Panc1 (cell line): ENCODE data around the gene GPRIN1. TPM values are rescaled to one million over a fixed set of nuclear protein-coding genes. Genes with fewer than 3 reads are reported as not detected.
A peak's percentile ranks its signal among the peaks of the same experiment; 100 is the strongest.

Source experiments
- ATAC-seq: fragments of 200-7000 bp; cut with Tn5 transposase; 2 replicates; pipeline ENCODE4 v1.9.1; 2020; ENCODE audit warnings: mild to moderate bottlenecking, moderate library complexity
- BruUV-seq: library from RNA; stranded (reverse); fragments of 400-500 nt; replicated peaks from 2 replicates; lab custom pipeline; 2021; lab: Mats Ljungman, UMichigan
- CTCF ChIA-PET: fragments of 300-600 bp; sonication (Branson Sonifier 250); formaldehyde crosslinking; loops from one replicate; lab custom pipeline; 2022; ENCODE audit warnings: antibody characterized with exemption; lab: Charles Lee
- POLR2A ChIA-PET: fragments of 300-600 bp; sonication (Branson Sonifier 250); formaldehyde crosslinking; loops from one replicate; lab custom pipeline; 2022; ENCODE audit warnings: antibody characterized with exemption; lab: Charles Lee
- DNase-seq: peaks from one replicate; pipeline ENCODE4 v3.0.0-alpha.2; 2010; ENCODE audit warnings: low read depth, low spot score
- H3K27ac ChIP-seq: 2 replicates; pipeline ENCODE4 v1.5.1; 2011; ENCODE audit warnings: mild to moderate bottlenecking, low read length, inconsistent platforms
- H3K27me3 ChIP-seq: fragments of 200-500 bp; sonication (Bioruptor generic); 2 replicates; pipeline ENCODE4 v1.6.0; 2014; ENCODE audit warnings: low read length, inconsistent platforms; ENCODE audit not compliant: control insufficient read depth, insufficient read depth
- H3K36me3 ChIP-seq: fragments of 200-500 bp; sonication (Bioruptor generic); 2 replicates; pipeline ENCODE4 v1.5.1; 2014; ENCODE audit warnings: inconsistent platforms, mild to moderate bottlenecking, low read length, moderate library complexity; ENCODE audit not compliant: control insufficient read depth, insufficient read depth
- H3K4me1 ChIP-seq: 2 replicates; pipeline ENCODE4 v1.5.1; 2011; ENCODE audit warnings: inconsistent platforms, mild to moderate bottlenecking, low read length, moderate library complexity; ENCODE audit not compliant: control insufficient read depth, insufficient read depth
- H3K4me3 ChIP-seq, 2 experiments: 2 replicates each; pipeline ENCODE4 v1.5.1; 2011 to 2012; ENCODE audit warnings: low read depth in 2 of 2, low read length in 2 of 2, mild to moderate bottlenecking in 2 of 2, inconsistent platforms in 1 of 2, moderate library complexity in 1 of 2
- H3K9me3 ChIP-seq: fragments of 200-500 bp; sonication (Bioruptor generic); 2 replicates; pipeline ENCODE4 v1.5.1; 2014; ENCODE audit warnings: low read depth, mild to moderate bottlenecking, inconsistent platforms, low read length, moderate library complexity; ENCODE audit not compliant: control insufficient read depth, insufficient read depth
- CTCF ChIP-seq: fragments of 450-650 bp; IDR thresholded peaks from 2 replicates; pipeline ENCODE4 v1.5.1; 2017; ENCODE audit warnings: mild to moderate bottlenecking
- POLR2AphosphoS5 ChIP-seq: IDR thresholded peaks from 2 replicates; pipeline ENCODE4 v1.6.1; 2012; ENCODE audit warnings: mild to moderate bottlenecking, low read depth, low read length, moderate library complexity
- REST ChIP-seq, 2 experiments: IDR thresholded peaks; 2 replicates each; pipeline ENCODE4 v1.6.1; 2011 to 2012; ENCODE audit warnings: low read depth in 2 of 2, control low read depth in 1 of 2, low read length in 1 of 2, mild to moderate bottlenecking in 1 of 2, moderate library complexity in 1 of 2; ENCODE audit not compliant: insufficient read depth in 1 of 2
- SIN3A ChIP-seq: IDR thresholded peaks from 2 replicates; pipeline ENCODE4 v1.6.1; 2012; ENCODE audit warnings: low read depth, mild to moderate bottlenecking, low read length, moderate library complexity, borderline replicate concordance; ENCODE audit not compliant: insufficient read depth
- TCF7L2 ChIP-seq: IDR thresholded peaks from 2 replicates; pipeline ENCODE4 v1.6.1; 2011; ENCODE audit warnings: mild to moderate bottlenecking, low read depth, low read length, inconsistent platforms
- in situ Hi-C: cut with HindIII; loops from 2 replicates; pipeline ENCODE4 v1.10.0; 2016; ENCODE audit warnings: low sequenced_read_pairs, low pct_unique_long_range_greater_than_20kb
- intact Hi-C: fragments of 100-400 bp; cut with micrococcal nuclease; formaldehyde crosslinking; loops from one replicate; pipeline ENCODE4 v1.10.0; 2022; ENCODE audit not compliant: unreplicated experiment
- total RNA-seq: library from RNA; stranded (reverse); gene quantifications from one replicate; pipeline ENCODE4 v1.2.1, GENCODE V29; 2021; ENCODE audit not compliant: unreplicated experiment

Gene GPRIN1
- total RNA-seq, 1 experiment from 2014 or later, result 18.9 TPM

GRCh38 chr5:176575066-176575465, 34.9 kb downstream of the GPRIN1 start:
- DNase-seq (no peak), ATAC-seq (no peak)
- in situ Hi-C loops (no loop called here), intact Hi-C loops (no loop called here)
- no peak for TF ChIP-seq CTCF
- no peak for TF ChIP-seq TCF7L2
- no peak for TF ChIP-seq SIN3A
- TF ChIP-seq POLR2AphosphoS5, result no peak
- no peak; a peak in 1 of 4 replicates for TF ChIP-seq REST (IDR thresholded peaks at IDR 0.05; ENCODE audit: insufficient read depth in 1 of 2, low read depth in 2 of 2, low read length in 1 of 2)
- ChIA-PET CTCF (no interaction called here), POLR2A (no interaction called here)
- Histone ChIP-seq H3K27ac (no peak overlapping the region), H3K36me3 (no peaks in the 10 kb centered on the region), H3K4me3 (no peak overlapping the region), H3K9me3 (no peaks in the 10 kb centered on the region), H3K27me3 (no peaks in the 10 kb centered on the region), H3K4me1 (no peaks in the 10 kb centered on the region; the same call in 1 of the 2 replicates)
- no TSS peak for BruUV-seq

- DNase-seq (no peak), ATAC-seq (peak; percentile 6; the same call in 1 of the 2 replicates)
- CTCF ChIA-PET, result interaction anchor here (0.5 to 2.0 kb wide), 3 partner anchors 9 to 146 kb away, joined by 5 to 9 read pairs (median 6); partner anchors contain the start of gene TSPAN17
- intact Hi-C loops (no loop called here), in situ Hi-C loops (no loop called here)
- Histone ChIP-seq H3K4me3 (no peak overlapping the region), H3K27ac (no peak overlapping the region), H3K36me3 (no peaks in the 10 kb centered on the region), H3K27me3 (no peaks in the 10 kb centered on the region), H3K4me1 (no peaks in the 10 kb centered on the region; the same call in 1 of the 2 replicates), H3K9me3 (no peaks in the 10 kb centered on the region)
- TF ChIP-seq TCF7L2, result no peak
- TF ChIP-seq CTCF, result peak; percentile 72
- BruUV-seq, result no TSS peak
- POLR2A ChIA-PET, result no interaction called here
Observed at GRCh38 chr5:176574297-176574591, 35.7 kb downstream of the GPRIN1 start.
